Measurements from ENCODE around the gene EPHA1. TPM values are rescaled to one million over a fixed set of nuclear protein-coding genes. Genes with fewer than 3 reads are reported as not detected.
"Not testable (repeated sequence)": the region's sequence is repeated elsewhere in the genome, so short reads cannot be mapped to it uniquely, and the experiment has no call there.

EPHA1 gene
- total and polyA plus RNA-seq, 2 donors (not counting 3 experiments of a cell fraction or from before 2014, with no cell fraction given): 0.07 TPM; not detected in 1

DNA sequence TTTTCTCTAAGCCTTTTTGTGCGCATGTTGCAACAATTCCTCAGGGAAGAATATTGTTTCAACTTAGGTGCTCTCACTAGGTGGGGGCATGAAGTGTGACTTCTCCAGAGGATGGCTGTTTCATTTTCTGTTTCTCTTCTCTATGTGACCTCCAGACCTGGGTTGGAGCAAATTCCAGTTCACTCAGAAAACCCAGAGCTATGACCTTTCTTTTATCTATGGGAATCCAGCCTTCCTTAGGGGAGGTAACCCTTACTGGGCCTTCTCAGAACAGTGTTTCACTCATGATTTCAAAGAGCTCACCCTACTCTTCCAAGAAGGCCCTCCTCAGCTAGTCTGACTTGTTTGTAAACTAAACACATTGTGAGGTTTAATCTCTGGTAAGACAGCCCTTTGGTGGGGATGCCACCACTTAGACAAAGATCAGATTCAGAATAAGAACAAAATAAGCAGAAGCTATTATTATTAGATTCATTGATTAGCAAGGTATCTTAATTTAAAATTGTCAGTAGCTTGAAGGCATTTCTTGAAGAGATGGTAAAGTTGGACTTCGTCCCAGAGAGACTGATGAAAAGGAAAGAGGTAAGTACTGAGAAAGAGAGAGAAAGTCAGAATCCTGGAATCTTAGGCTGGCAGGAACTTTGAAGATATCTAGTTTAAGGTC lies 18.0 kb upstream of the EPHA1 start:
- no peaks in the 10 kb centered on the region for H3K9me1 ChIP-seq (replicated peaks; ENCODE audit: control insufficient read depth, extremely low read depth, insufficient read depth, low read length)
- ChIA-PET POLR2A (no interaction called here), CTCF (interaction anchor here (1.1 to 1.2 kb wide), 2 partner anchors 9 to 53 kb away, joined by 3 to 4 read pairs; no protein-coding TSS in a partner anchor)
- peaks cover 18% of the 10 kb centered on the region for H3K4me1 ChIP-seq (ENCODE audit: control insufficient read depth, extremely low read depth, insufficient read depth, low read length)
- dilution Hi-C loops (cut with MboI; ENCODE audit: extremely low pct_ligation_motif_present, low sequenced_read_pairs) (no loop called here), intact Hi-C loops (cut with micrococcal nuclease) (no loop called here)
- BruUV-seq (replicated peaks): no TSS peak
- H3K9ac ChIP-seq (replicated peaks; ENCODE audit: extremely low read depth, insufficient read depth, low read length): no peak overlapping the region
- DNase-seq (ENCODE audit: low read depth, low spot score): no peak
- TF ChIP-seq, protein P1, sequence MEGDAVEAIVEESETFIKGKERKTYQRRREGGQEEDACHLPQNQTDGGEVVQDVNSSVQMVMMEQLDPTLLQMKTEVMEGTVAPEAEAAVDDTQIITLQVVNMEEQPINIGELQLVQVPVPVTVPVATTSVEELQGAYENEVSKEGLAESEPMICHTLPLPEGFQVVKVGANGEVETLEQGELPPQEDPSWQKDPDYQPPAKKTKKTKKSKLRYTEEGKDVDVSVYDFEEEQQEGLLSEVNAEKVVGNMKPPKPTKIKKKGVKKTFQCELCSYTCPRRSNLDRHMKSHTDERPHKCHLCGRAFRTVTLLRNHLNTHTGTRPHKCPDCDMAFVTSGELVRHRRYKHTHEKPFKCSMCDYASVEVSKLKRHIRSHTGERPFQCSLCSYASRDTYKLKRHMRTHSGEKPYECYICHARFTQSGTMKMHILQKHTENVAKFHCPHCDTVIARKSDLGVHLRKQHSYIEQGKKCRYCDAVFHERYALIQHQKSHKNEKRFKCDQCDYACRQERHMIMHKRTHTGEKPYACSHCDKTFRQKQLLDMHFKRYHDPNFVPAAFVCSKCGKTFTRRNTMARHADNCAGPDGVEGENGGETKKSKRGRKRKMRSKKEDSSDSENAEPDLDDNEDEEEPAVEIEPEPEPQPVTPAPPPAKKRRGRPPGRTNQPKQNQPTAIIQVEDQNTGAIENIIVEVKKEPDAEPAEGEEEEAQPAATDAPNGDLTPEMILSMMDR (IDR thresholded peaks at IDR 0.05; ENCODE audit: extremely low read depth in 1 of 2, insufficient read depth in 1 of 2, low read depth in 1 of 2, low read length in 2 of 2): no peak
- TF ChIP-seq GATA2 (IDR thresholded peaks at IDR 0.05; ENCODE audit: insufficient read depth, insufficient read length, low read depth, low read length): no peak
- TF ChIP-seq MYC (IDR thresholded peaks at IDR 0.05; ENCODE audit: low read depth, low read length): no peak
- TF ChIP-seq, protein P2, sequence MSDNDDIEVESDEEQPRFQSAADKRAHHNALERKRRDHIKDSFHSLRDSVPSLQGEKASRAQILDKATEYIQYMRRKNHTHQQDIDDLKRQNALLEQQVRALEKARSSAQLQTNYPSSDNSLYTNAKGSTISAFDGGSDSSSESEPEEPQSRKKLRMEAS (IDR thresholded peaks at IDR 0.05; ENCODE audit: insufficient read depth, insufficient read length): no peak
- no peak for TF ChIP-seq EZH2 (IDR thresholded peaks at IDR 0.05; ENCODE audit: borderline replicate concordance, low read depth, low read length, severe bottlenecking)
- TF ChIP-seq POLR2AphosphoS5 (IDR thresholded peaks at IDR 0.05; ENCODE audit: insufficient read depth, low read depth, low read length): no peak
- H3K4me2 ChIP-seq (ENCODE audit: insufficient read depth, low read length): no peak overlapping the region
- no peak for FAIRE-seq
- no peaks in the 10 kb centered on the region for H3K79me2 ChIP-seq (ENCODE audit: control insufficient read depth, insufficient read depth, low read length)
- no peak overlapping the region for H2AFZ ChIP-seq (ENCODE audit: low read depth, low read length)
- no peaks in the 10 kb centered on the region for H4K20me1 ChIP-seq (replicated peaks; ENCODE audit: control insufficient read depth, extremely low read depth, insufficient read depth, low read length)
- no peak overlapping the region for H3K27ac ChIP-seq (ENCODE audit: insufficient read depth, low read depth, low read length)
- H3K36me3 ChIP-seq (ENCODE audit: control insufficient read depth in 2 of 2, extremely low read depth in 1 of 2, insufficient read depth in 2 of 2, low read length in 2 of 2): no peaks in the 10 kb centered on the region
- no peaks in the 10 kb centered on the region for H3K27me3 ChIP-seq (ENCODE audit: control insufficient read depth in 2 of 2, insufficient read depth in 2 of 2, low read length in 2 of 2)
- H3K4me3 ChIP-seq (replicated peaks in 1 of 3; ENCODE audit: insufficient read depth in 1 of 3, low read depth in 1 of 3, low read length in 3 of 3): no peak overlapping the region
- no peaks in the 10 kb centered on the region for H3K9me3 ChIP-seq (replicated peaks; ENCODE audit: control insufficient read depth, insufficient read depth, low read length)

DNA sequence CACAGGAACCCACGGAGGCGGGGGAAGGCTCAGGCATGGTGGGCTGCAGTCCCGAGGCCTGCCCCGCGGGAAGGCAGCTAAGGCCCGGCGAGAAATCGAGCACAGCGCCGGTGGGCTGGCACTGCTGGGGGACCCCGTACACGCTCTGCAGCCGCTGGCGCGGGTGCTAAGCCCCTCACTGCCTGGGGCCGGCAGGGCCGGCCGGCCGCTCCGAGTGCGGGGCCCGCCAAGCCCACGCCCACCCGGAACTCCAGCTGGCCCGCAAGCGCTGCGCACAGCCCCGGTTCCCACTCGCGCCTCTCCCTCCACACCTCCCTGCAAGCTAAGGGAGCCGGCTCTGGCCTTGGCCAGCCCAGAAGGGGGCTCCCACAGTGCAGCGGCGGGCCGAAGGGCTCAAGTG lies 15.8 kb upstream of the EPHA1 start:
- dilution Hi-C loops (cut with MboI; ENCODE audit: extremely low pct_ligation_motif_present, low sequenced_read_pairs); POLR2A ChIA-PET; H4K20me1 ChIP-seq (replicated peaks; ENCODE audit: control insufficient read depth, extremely low read depth, insufficient read depth, low read length): not testable (repeated sequence)

More for the DNA sequence above, 15.8 kb upstream of the EPHA1 start:
- H3K4me1 ChIP-seq (ENCODE audit: control insufficient read depth, extremely low read depth, insufficient read depth, low read length); BruUV-seq (replicated peaks); DNase-seq (ENCODE audit: low read depth, low spot score); H3K9me1 ChIP-seq (replicated peaks; ENCODE audit: control insufficient read depth, extremely low read depth, insufficient read depth, low read length); FAIRE-seq; H2AFZ ChIP-seq (ENCODE audit: low read depth, low read length); H3K36me3 ChIP-seq (ENCODE audit: control insufficient read depth in 2 of 2, extremely low read depth in 1 of 2, insufficient read depth in 2 of 2, low read length in 2 of 2); CTCF ChIA-PET; H3K4me2 ChIP-seq (ENCODE audit: insufficient read depth, low read length); H3K79me2 ChIP-seq (ENCODE audit: control insufficient read depth, insufficient read depth, low read length); H3K27me3 ChIP-seq (ENCODE audit: control insufficient read depth in 2 of 2, insufficient read depth in 2 of 2, low read length in 2 of 2); H3K27ac ChIP-seq (ENCODE audit: insufficient read depth, low read depth, low read length); H3K4me3 ChIP-seq (replicated peaks in 1 of 3; ENCODE audit: insufficient read depth in 1 of 3, low read depth in 1 of 3, low read length in 3 of 3); intact Hi-C loops (cut with micrococcal nuclease); H3K9me3 ChIP-seq (replicated peaks; ENCODE audit: control insufficient read depth, insufficient read depth, low read length); H3K9ac ChIP-seq (replicated peaks; ENCODE audit: extremely low read depth, insufficient read depth, low read length): not testable (repeated sequence)

Measured in endothelial cell of umbilical vein (primary cell).